Caco-2 (cell line): ENCODE results near the gene ST3GAL3. TPM values are rescaled to one million over a fixed set of nuclear protein-coding genes. Genes with fewer than 3 reads are reported as not detected.

Experiments
- BruUV-seq: library from RNA; stranded (reverse); fragments of 400-500 nt; replicated peaks from 2 replicates; lab custom pipeline; 2021; lab: Mats Ljungman, UMichigan
- CTCF ChIA-PET: fragments of 300-600 bp; sonication (Branson Sonifier 250); formaldehyde crosslinking; loops from one replicate; lab custom pipeline; 2022; ENCODE audit warnings: antibody characterized with exemption; lab: Charles Lee
- POLR2A ChIA-PET: fragments of 300-600 bp; sonication (Branson Sonifier 250); formaldehyde crosslinking; loops from one replicate; lab custom pipeline; 2022; ENCODE audit warnings: antibody characterized with exemption; lab: Charles Lee
- DNase-seq, 2 experiments: peaks; one replicate each; pipeline versions ENCODE4 v3.0.0 to v3.0.0-alpha.2; 2020 to 2022
- H3K27me3 ChIP-seq: replicated peaks from 2 replicates; pipeline ENCODE4 v1.6.0; 2011; ENCODE audit warnings: low read length; ENCODE audit not compliant: control insufficient read depth, insufficient read depth
- H3K36me3 ChIP-seq: 2 replicates; pipeline ENCODE4 v1.5.1; 2011; ENCODE audit warnings: low read length; ENCODE audit not compliant: control insufficient read depth, insufficient read depth
- H3K4me1 ChIP-seq: fragments of 250-450 bp; sonication (Bioruptor Pico); 2 replicates; pipeline ENCODE4 v1.5.1; 2020; ENCODE audit warnings: mild to moderate bottlenecking
- H3K4me3 ChIP-seq: 2 replicates; pipeline ENCODE4 v1.5.1; 2011; ENCODE audit warnings: low read depth, mild to moderate bottlenecking, control low read depth, low read length
- H3K9me3 ChIP-seq: fragments of 250-450 bp; sonication (Bioruptor Pico); 2 replicates; pipeline ENCODE4 v1.5.1; 2020; ENCODE audit warnings: mild to moderate bottlenecking, moderate library complexity
- H3K27ac Mint-ChIP-seq: one replicate; pipeline ENCODE4 v1.8.0; 2022; ENCODE audit warnings: mixed read lengths; ENCODE audit not compliant: unreplicated experiment
- H3K27me3 Mint-ChIP-seq: one replicate; pipeline ENCODE4 v1.8.0; 2022; ENCODE audit warnings: mixed read lengths; ENCODE audit not compliant: insufficient read depth, unreplicated experiment
- H3K36me3 Mint-ChIP-seq: one replicate; pipeline ENCODE4 v1.8.0; 2022; ENCODE audit warnings: mild to moderate bottlenecking, mixed read lengths; ENCODE audit not compliant: insufficient read depth, unreplicated experiment
- H3K4me1 Mint-ChIP-seq: one replicate; pipeline ENCODE4 v1.8.0; 2022; ENCODE audit warnings: low read depth, mixed read lengths; ENCODE audit not compliant: unreplicated experiment
- H3K4me3 Mint-ChIP-seq: one replicate; pipeline ENCODE4 v1.8.0; 2022; ENCODE audit warnings: mild to moderate bottlenecking, moderate library complexity, mixed read lengths; ENCODE audit not compliant: unreplicated experiment
- H3K9me3 Mint-ChIP-seq: one replicate; pipeline ENCODE4 v1.8.0; 2022; ENCODE audit warnings: mixed read lengths; ENCODE audit not compliant: unreplicated experiment
- intact Hi-C: fragments of 100-400 bp; cut with micrococcal nuclease; formaldehyde crosslinking; loops from one replicate; pipeline ENCODE4 v1.10.0; 2022; ENCODE audit not compliant: unreplicated experiment
- total RNA-seq: library from RNA; stranded (reverse); gene quantifications from 2 replicates; pipeline ENCODE4 v1.2.3, GENCODE V29; 2022
- TF ChIP-seq, protein P1 (sequence below), 2 experiments: fragments of 200-600 bp in 1 of 2; IDR thresholded peaks; 1 replicate in 1 of 2; 2 replicates in 1 of 2; pipeline versions ENCODE4 v1.5.1 to v1.8.0; 2011 to 2022; ENCODE audit warnings: antibody characterized with exemption in 1 of 2, control low read depth in 1 of 2, inconsistent platforms in 1 of 2, low read depth in 1 of 2, low read length in 1 of 2, mild to moderate bottlenecking in 1 of 2, moderate library complexity in 1 of 2; ENCODE audit not compliant: insufficient read depth in 1 of 2, severe bottlenecking in 1 of 2, unreplicated experiment in 1 of 2

Gene ST3GAL3
- total RNA-seq, 1 experiment from 2014 or later = 5.6 TPM

DNA sequence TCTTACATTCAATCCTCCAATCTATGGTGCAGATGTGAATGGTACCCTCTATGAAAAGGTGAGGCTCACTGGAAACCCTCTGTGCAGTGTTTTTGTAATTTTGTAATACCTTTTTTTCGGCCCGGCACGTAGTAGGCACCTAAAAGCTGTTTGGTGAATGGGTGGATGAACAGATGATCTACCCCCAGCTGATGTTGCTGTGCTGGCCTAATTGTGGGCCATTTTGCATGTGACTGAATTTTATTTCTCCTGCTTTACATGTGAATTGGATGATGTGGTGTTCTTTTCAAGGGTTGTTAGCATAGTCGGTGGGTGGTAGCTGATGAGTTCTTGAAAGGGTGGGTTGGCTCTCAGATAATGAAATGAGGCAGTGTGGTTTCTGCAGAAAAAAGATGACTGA, 47.0 kb upstream of the ST3GAL3 start:
- Mint-ChIP-seq H3K27ac (no peak overlapping the region), H3K36me3 (peaks cover 86% of the 10 kb centered on the region), H3K4me3 (no peak overlapping the region), H3K9me3 (no peaks in the 10 kb centered on the region), H3K27me3 (no peaks in the 10 kb centered on the region), H3K4me1 (no peaks in the 10 kb centered on the region)
- intact Hi-C loops = no loop called here
- no peaks in the 10 kb centered on the region for H3K9me3 ChIP-seq
- DNase-seq = no peak
- peaks cover 1% of the 10 kb centered on the region for H3K36me3 ChIP-seq
- H3K4me3 ChIP-seq = no peak overlapping the region
- H3K4me1 ChIP-seq = no peaks in the 10 kb centered on the region
- ChIA-PET CTCF (no interaction called here), POLR2A (no interaction called here)
- TF ChIP-seq, protein P1, sequence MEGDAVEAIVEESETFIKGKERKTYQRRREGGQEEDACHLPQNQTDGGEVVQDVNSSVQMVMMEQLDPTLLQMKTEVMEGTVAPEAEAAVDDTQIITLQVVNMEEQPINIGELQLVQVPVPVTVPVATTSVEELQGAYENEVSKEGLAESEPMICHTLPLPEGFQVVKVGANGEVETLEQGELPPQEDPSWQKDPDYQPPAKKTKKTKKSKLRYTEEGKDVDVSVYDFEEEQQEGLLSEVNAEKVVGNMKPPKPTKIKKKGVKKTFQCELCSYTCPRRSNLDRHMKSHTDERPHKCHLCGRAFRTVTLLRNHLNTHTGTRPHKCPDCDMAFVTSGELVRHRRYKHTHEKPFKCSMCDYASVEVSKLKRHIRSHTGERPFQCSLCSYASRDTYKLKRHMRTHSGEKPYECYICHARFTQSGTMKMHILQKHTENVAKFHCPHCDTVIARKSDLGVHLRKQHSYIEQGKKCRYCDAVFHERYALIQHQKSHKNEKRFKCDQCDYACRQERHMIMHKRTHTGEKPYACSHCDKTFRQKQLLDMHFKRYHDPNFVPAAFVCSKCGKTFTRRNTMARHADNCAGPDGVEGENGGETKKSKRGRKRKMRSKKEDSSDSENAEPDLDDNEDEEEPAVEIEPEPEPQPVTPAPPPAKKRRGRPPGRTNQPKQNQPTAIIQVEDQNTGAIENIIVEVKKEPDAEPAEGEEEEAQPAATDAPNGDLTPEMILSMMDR (IDR thresholded peaks at IDR 0.05; ENCODE audit: insufficient read depth in 1 of 2, low read depth in 1 of 2, low read length in 1 of 2, severe bottlenecking in 1 of 2, unreplicated experiment in 1 of 2) = no peak
- no TSS peak for BruUV-seq
- H3K27me3 ChIP-seq = no peaks in the 10 kb centered on the region

DNA sequence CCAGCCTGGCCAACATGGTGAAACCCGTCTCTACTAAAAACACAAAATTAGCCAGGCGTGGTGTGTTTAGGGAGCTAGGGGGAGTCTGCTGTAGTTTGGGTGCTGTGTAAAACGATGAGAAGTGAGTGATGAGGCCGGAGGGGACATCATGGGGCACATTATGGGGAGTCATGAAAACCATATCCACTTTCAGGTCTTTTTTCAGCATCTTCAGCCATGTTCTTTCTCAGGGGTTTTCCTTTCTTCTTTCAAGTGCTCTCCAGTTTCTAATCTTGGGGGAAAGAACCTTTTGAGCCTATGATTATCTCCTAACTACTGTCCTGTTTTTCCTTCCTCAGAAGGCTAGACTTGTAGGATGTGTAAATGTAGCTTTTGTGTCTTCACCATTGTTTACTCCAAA, 43.0 kb upstream of the ST3GAL3 start:
- H3K9me3 ChIP-seq = no peaks in the 10 kb centered on the region
- Mint-ChIP-seq H3K4me1 (no peaks in the 10 kb centered on the region), H3K27me3 (no peaks in the 10 kb centered on the region), H3K36me3 (peaks cover 90% of the 10 kb centered on the region), H3K9me3 (no peaks in the 10 kb centered on the region), H3K4me3 (no peak overlapping the region), H3K27ac (no peak overlapping the region)
- DNase-seq = no peak
- TF ChIP-seq, protein P1 (IDR thresholded peaks at IDR 0.05; ENCODE audit: insufficient read depth in 1 of 2, low read depth in 1 of 2, low read length in 1 of 2, severe bottlenecking in 1 of 2, unreplicated experiment in 1 of 2) = no peak
- H3K36me3 ChIP-seq = peaks cover 3% of the 10 kb centered on the region
- BruUV-seq = no TSS peak
- H3K4me3 ChIP-seq = no peak overlapping the region
- intact Hi-C loops = no loop called here
- H3K4me1 ChIP-seq = no peaks in the 10 kb centered on the region
- ChIA-PET POLR2A (no interaction called here), CTCF (no interaction called here)
- H3K27me3 ChIP-seq = no peaks in the 10 kb centered on the region

DNA sequence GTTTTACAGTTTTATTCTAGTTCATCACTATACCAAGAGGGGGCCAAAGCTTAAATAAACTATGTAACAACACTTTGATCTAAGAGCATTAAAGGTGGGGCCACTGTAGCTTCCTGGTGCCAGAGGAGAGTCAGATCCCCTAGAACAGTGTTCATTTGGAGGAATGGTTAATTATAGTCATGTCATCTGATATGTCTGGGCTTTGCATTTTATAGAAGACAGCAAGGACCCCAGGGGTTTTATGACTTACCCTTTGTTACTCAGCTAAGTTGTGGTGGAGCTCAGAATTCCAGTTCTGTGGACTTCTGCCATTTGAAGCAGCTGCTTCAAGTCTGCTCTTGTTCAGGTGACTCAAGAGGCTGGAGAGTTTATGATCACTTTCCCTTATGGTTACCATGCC, 40.7 kb upstream of the ST3GAL3 start:
- Histone ChIP-seq H3K27me3 (no peaks in the 10 kb centered on the region), H3K36me3 (peaks cover 3% of the 10 kb centered on the region), H3K9me3 (no peaks in the 10 kb centered on the region), H3K4me1 (no peaks in the 10 kb centered on the region), H3K4me3 (no peak overlapping the region)
- intact Hi-C loops = no loop called here
- no peak overlapping the region for H3K4me3 Mint-ChIP-seq
- no TSS peak for BruUV-seq
- no peaks in the 10 kb centered on the region for H3K27me3 Mint-ChIP-seq
- H3K36me3 Mint-ChIP-seq = peaks cover 88% of the 10 kb centered on the region
- H3K27ac Mint-ChIP-seq = no peak overlapping the region
- CTCF ChIA-PET = interaction anchor here (1.3 kb wide), 1 partner anchor 13 kb away, joined by 4 read pairs; no protein-coding TSS in a partner anchor
- TF ChIP-seq, protein P1 (IDR thresholded peaks at IDR 0.05; ENCODE audit: insufficient read depth in 1 of 2, low read depth in 1 of 2, low read length in 1 of 2, severe bottlenecking in 1 of 2, unreplicated experiment in 1 of 2) = no peak
- H3K4me1 Mint-ChIP-seq = no peaks in the 10 kb centered on the region
- POLR2A ChIA-PET = no interaction called here
- H3K9me3 Mint-ChIP-seq = no peaks in the 10 kb centered on the region
- DNase-seq = no peak
